H1 (cell line): ENCODE results near the gene COL6A3. TPM values are rescaled to one million over a fixed set of nuclear protein-coding genes. Genes with fewer than 3 reads are reported as not detected.

Experiments used
- CTCF ChIA-PET: fragments of 300-600 bp; sonication (Branson Sonifier 250); formaldehyde crosslinking; loops from one replicate; lab custom pipeline; 2021; ENCODE audit not compliant: partially characterized antibody; lab: Charles Lee
- POLR2A ChIA-PET: fragments of 300-600 bp; sonication (Branson Sonifier 250); formaldehyde crosslinking; loops from one replicate; lab custom pipeline; 2021; ENCODE audit warnings: inconsistent platforms; ENCODE audit not compliant: partially characterized antibody; lab: Charles Lee
- DNase-seq, 2 experiments: peaks; one replicate each; pipeline versions ENCODE4 v3.0.0 to v3.0.0-alpha.2; 2010 to 2022; ENCODE audit warnings: low spot score in 2 of 2, low read depth in 1 of 2, mixed read lengths in 1 of 2
- FAIRE-seq: peaks from 2 replicates; lab custom pipeline; 2011; peaks lifted over from hg19 to GRCh38; lab: Jason Lieb, UNC
- H2AFZ ChIP-seq: 2 replicates; pipeline ENCODE4 v1.8.1; 2012; ENCODE audit warnings: low read length, inconsistent platforms
- H2AK5ac ChIP-seq: 2 replicates; pipeline ENCODE4 v1.6.1; 2013; ENCODE audit warnings: low read depth, low read length
- H2BK120ac ChIP-seq: replicated peaks from 2 replicates; pipeline ENCODE3; 2013; ENCODE audit warnings: low read depth, low read length, inconsistent platforms
- H2BK12ac ChIP-seq: 2 replicates; pipeline ENCODE4 v1.6.1; 2013; ENCODE audit warnings: low read depth, low read length
- H2BK15ac ChIP-seq: 2 replicates; pipeline ENCODE4 v1.6.1; 2013; ENCODE audit warnings: low read length
- H2BK20ac ChIP-seq: 2 replicates; pipeline ENCODE4 v1.6.1; 2013; ENCODE audit warnings: low read length
- H2BK5ac ChIP-seq: 2 replicates; pipeline ENCODE4 v1.6.1; 2013; ENCODE audit warnings: low read depth, low read length
- H3K14ac ChIP-seq: 2 replicates; pipeline ENCODE4 v1.6.1; 2013; ENCODE audit warnings: inconsistent platforms; ENCODE audit not compliant: insufficient read length
- H3K18ac ChIP-seq: 2 replicates; pipeline ENCODE4 v1.6.1; 2013; ENCODE audit warnings: low read length; ENCODE audit errors: extremely low read depth
- H3K23ac ChIP-seq: 2 replicates; pipeline ENCODE4 v1.6.1; 2013; ENCODE audit warnings: inconsistent platforms; ENCODE audit not compliant: insufficient read length
- H3K23me2 ChIP-seq: 2 replicates; pipeline ENCODE4 v1.6.1; 2013; ENCODE audit warnings: low read depth, low read length
- H3K27ac ChIP-seq: 2 replicates; pipeline ENCODE4 v1.6.1; 2011; ENCODE audit warnings: low read depth, low read length, inconsistent platforms
- H3K27me3 ChIP-seq, 4 experiments: replicated peaks in 1 of 4; 1 replicate in 1 of 4; 2 replicates in 3 of 4; pipeline versions ENCODE4 v1.6.1 to v1.8.1; 2011 to 2013; ENCODE audit warnings: low read length in 3 of 4, mild to moderate bottlenecking in 3 of 4, inconsistent platforms in 2 of 4, mixed read lengths in 2 of 4, moderate library complexity in 1 of 4; ENCODE audit not compliant: control insufficient read depth in 3 of 4, insufficient read depth in 3 of 4; ENCODE audit errors: extremely low read depth in 1 of 4
- H3K36me3 ChIP-seq, 4 experiments: 2 replicates each; pipeline versions ENCODE4 v1.6.1 to v1.8.1; 2011 to 2013; ENCODE audit warnings: mild to moderate bottlenecking in 4 of 4, low read length in 3 of 4, moderate library complexity in 2 of 4, control low read depth in 1 of 4, inconsistent platforms in 1 of 4; ENCODE audit not compliant: insufficient read depth in 4 of 4, control insufficient read depth in 2 of 4
- H3K4ac ChIP-seq: replicated peaks from 2 replicates; pipeline ENCODE3; 2013; ENCODE audit warnings: low read length, low read depth, mixed read lengths, inconsistent platforms; ENCODE audit not compliant: insufficient read length
- H3K4me1 ChIP-seq, 4 experiments: replicated peaks in 1 of 4; 1 replicate in 1 of 4; 2 replicates in 3 of 4; pipeline versions ENCODE4 v1.6.1 to v1.8.1; 2011 to 2013; ENCODE audit warnings: low read length in 3 of 4, inconsistent platforms in 2 of 4, mixed read lengths in 1 of 4; ENCODE audit not compliant: insufficient read depth in 4 of 4, control insufficient read depth in 3 of 4
- H3K4me2 ChIP-seq, 2 experiments: 2 replicates each; pipeline versions ENCODE4 v1.6.1 to v1.8.1; 2011 to 2013; ENCODE audit warnings: low read depth in 2 of 2, low read length in 2 of 2, control low read depth in 1 of 2, inconsistent platforms in 1 of 2, mild to moderate bottlenecking in 1 of 2; ENCODE audit not compliant: insufficient read depth in 1 of 2
- H3K4me3 ChIP-seq, 4 experiments: fragments of 200-600, 300-600 bp in 1 of 4; sonication (generic), shearing (Covaris generic), sonication (Bioruptor Twin) in 1 of 4; 2 replicates each; pipeline versions ENCODE4 v1.5.1 to v1.8.1; 2011 to 2016; ENCODE audit warnings: low read length in 4 of 4, low read depth in 3 of 4, control low read depth in 2 of 4, inconsistent platforms in 2 of 4, mild to moderate bottlenecking in 2 of 4, mixed read lengths in 1 of 4, moderate library complexity in 1 of 4; ENCODE audit not compliant: insufficient read depth in 2 of 4; ENCODE audit errors: extremely low read depth in 1 of 4
- H3K56ac ChIP-seq: replicated peaks from 2 replicates; pipeline ENCODE3; 2013; ENCODE audit warnings: low read depth, mild to moderate bottlenecking, mixed read lengths, low read length, inconsistent platforms; ENCODE audit not compliant: insufficient read length
- H3K79me1 ChIP-seq: 2 replicates; pipeline ENCODE4 v1.6.1; 2013; ENCODE audit warnings: low read depth, low read length, control low read depth
- H3K79me2 ChIP-seq, 2 experiments: 2 replicates each; pipeline versions ENCODE4 v1.6.1 to v1.8.1; 2012 to 2013; ENCODE audit warnings: low read length in 2 of 2, mild to moderate bottlenecking in 2 of 2, inconsistent platforms in 1 of 2; ENCODE audit not compliant: insufficient read depth in 2 of 2, control insufficient read depth in 1 of 2
- H3K9ac ChIP-seq, 4 experiments: replicated peaks in 1 of 4; 1 replicate in 1 of 4; 2 replicates in 3 of 4; pipeline versions ENCODE4 v1.6.1 to v1.8.1; 2011 to 2013; ENCODE audit warnings: low read depth in 3 of 4, low read length in 3 of 4, control low read depth in 2 of 4, mild to moderate bottlenecking in 2 of 4, moderate library complexity in 2 of 4, inconsistent platforms in 1 of 4; ENCODE audit errors: extremely low read depth in 1 of 4
- H3K9me3 ChIP-seq, 2 experiments: 2 replicates each; pipeline versions ENCODE4 v1.6.1 to v1.8.1; 2012 to 2013; ENCODE audit warnings: mild to moderate bottlenecking in 2 of 2, moderate library complexity in 2 of 2, control low read depth in 1 of 2, inconsistent platforms in 1 of 2, low read depth in 1 of 2, low read length in 1 of 2, mixed read lengths in 1 of 2; ENCODE audit not compliant: insufficient read depth in 2 of 2
- H4K20me1 ChIP-seq, 2 experiments: replicated peaks in 1 of 2; 2 replicates each; pipeline versions ENCODE3 to v1.8.1; 2011 to 2013; ENCODE audit warnings: inconsistent platforms in 2 of 2, low read length in 2 of 2, mild to moderate bottlenecking in 1 of 2; ENCODE audit not compliant: insufficient read depth in 2 of 2, control insufficient read depth in 1 of 2
- H4K5ac ChIP-seq: 2 replicates; pipeline ENCODE4 v1.6.1; 2013; ENCODE audit warnings: low read length, low read depth, mixed read lengths, inconsistent platforms; ENCODE audit not compliant: insufficient read length
- H4K8ac ChIP-seq: 2 replicates; pipeline ENCODE4 v1.8.0; 2013; ENCODE audit warnings: mild to moderate bottlenecking, moderate library complexity, low read length, inconsistent platforms; ENCODE audit not compliant: insufficient read depth; ENCODE audit errors: extremely low read depth
- H4K91ac ChIP-seq: replicated peaks from 2 replicates; pipeline ENCODE3; 2013; ENCODE audit warnings: low read length, mixed read lengths, inconsistent platforms; ENCODE audit not compliant: insufficient read length
- CBX5 ChIP-seq: fragments of 300-800, 300-1000 bp; sonication (generic); IDR thresholded peaks from 2 replicates; pipeline ENCODE4 v1.7.1; 2016; ENCODE audit warnings: antibody characterized with exemption, low read length, low read depth
- EGR1 ChIP-seq: IDR thresholded peaks from 2 replicates; pipeline ENCODE4 v1.6.1; 2011; ENCODE audit warnings: low read depth, low read length, borderline replicate concordance
- POU5F1 ChIP-seq: IDR thresholded peaks from 2 replicates; pipeline ENCODE4 v1.6.1; 2011; ENCODE audit warnings: low read depth, mild to moderate bottlenecking, low read length, moderate library complexity
- RXRA ChIP-seq: IDR thresholded peaks from 2 replicates; pipeline ENCODE4 v1.6.1; 2011; ENCODE audit warnings: low read depth, mild to moderate bottlenecking, low read length, moderate library complexity; ENCODE audit not compliant: insufficient read depth
- TAF1 ChIP-seq: IDR thresholded peaks from 2 replicates; pipeline ENCODE4 v1.6.1; 2011; ENCODE audit warnings: mild to moderate bottlenecking, low read depth, low read length
- TCF12 ChIP-seq: IDR thresholded peaks from 2 replicates; pipeline ENCODE4 v1.6.1; 2011; ENCODE audit warnings: low read depth, mild to moderate bottlenecking, low read length
- TEAD4 ChIP-seq: IDR thresholded peaks from 2 replicates; pipeline ENCODE4 v1.6.1; 2012; ENCODE audit warnings: low read depth, low read length, inconsistent platforms, mixed read lengths
- YY1 ChIP-seq: IDR thresholded peaks from 2 replicates; pipeline ENCODE4 v1.6.1; 2011; ENCODE audit warnings: low read depth, mild to moderate bottlenecking, low read length
- whole genome bisulfite sequencing, 2 experiments: shearing (Covaris generic) in 1 of 2; methylation state at CpG; one replicate each; pipeline versions ENCODE4 v1.1.6 to v1.1.7; 2013 to 2015; ENCODE audit warnings: low lambda C conversion rate in 2 of 2, mixed read lengths in 2 of 2, inconsistent platforms in 1 of 2, low coverage in 1 of 2, missing lambda C conversion rate in 1 of 2; ENCODE audit not compliant: insufficient replicate concordance in 2 of 2, insufficient coverage in 1 of 2, insufficient read length in 1 of 2; ENCODE audit errors: extremely low coverage in 1 of 2, missing lambda C conversion rate in 1 of 2; 5-methylcytosine and 5-hydroxymethylcytosine counted together
- polyA plus RNA-seq, 7 experiments: library from polyadenylated mRNA; depleted of rRNA in 3 of 7; stranded (reverse) in 5 of 7; unstranded in 2 of 7; fragments of >200 nt in 5 of 7; fragments of 200-250 nt in 2 of 7; gene quantifications; 1 replicate in 5 of 7; 2 replicates in 1 of 7; 4 replicates in 1 of 7; pipeline versions ENCODE4 v1.2.1 to v1.2.3, GENCODE V29; 2011 to 2013; ENCODE audit warnings: missing spikeins in 2 of 7, mixed read lengths in 2 of 7
- total RNA-seq: library from RNA; stranded (reverse); fragmentation: NEBNext Ultra II Directional; extraction: Animal tissue kit (Norgen Biotek cat#: 25700); gene quantifications from 2 replicates; pipeline ENCODE4 v1.2.1, GENCODE V29; 2021

The COL6A3 gene
- total and polyA plus RNA-seq, 2 of the 8 experiments (the other 6 are each of a cell fraction or from before 2014, with no cell fraction given) = 1.2 to 3.4 TPM

- Histone ChIP-seq H4K8ac (no peak overlapping the region), H3K4me2 (no peak overlapping the region), H4K91ac (no peak overlapping the region), H3K23me2 (no peaks in the 10 kb centered on the region), H3K27me3 (no peaks in the 10 kb centered on the region; a peak in 2 of 7 replicates), H4K5ac (no peak overlapping the region), H3K18ac (no peak overlapping the region), H3K9ac (no peak overlapping the region), H2BK12ac (no peak overlapping the region), H3K14ac (no peak overlapping the region), H2BK20ac (no peak overlapping the region), H3K9me3 (no peaks in the 10 kb centered on the region), H3K23ac (no peak overlapping the region), H2BK120ac (no peak overlapping the region), H2AK5ac (no peak overlapping the region), H3K79me2 (no peaks in the 10 kb centered on the region), H3K36me3 (no peaks in the 10 kb centered on the region), H2BK15ac (no peak overlapping the region), H4K20me1 (no peaks in the 10 kb centered on the region), H2BK5ac (no peak overlapping the region), H3K79me1 (no peaks in the 10 kb centered on the region), H3K4me3 (no peak overlapping the region), H3K56ac (no peak overlapping the region), H2AFZ (no peak overlapping the region), H3K4me1 (no peaks in the 10 kb centered on the region; a peak in 1 of 7 replicates), H3K27ac (no peak overlapping the region), H3K4ac (no peak overlapping the region)
- WGBS, 2 experiments = 93% methylated on average over 2 of the region's 2 CpGs; no CpG with 5 or more reads in 1 of the 2 experiments
- FAIRE-seq (no peak), DNase-seq (no peak)
- TF ChIP-seq EGR1 (no peak), CBX5 (no peak), TCF12 (no peak), TAF1 (no peak), TEAD4 (no peak), YY1 (no peak), RXRA (no peak), POU5F1 (no peak)
- POLR2A ChIA-PET = no interaction called here
- CTCF ChIA-PET = interaction anchor here (1.1 to 4.1 kb wide), 4 partner anchors 27 to 148 kb away, joined by 3 to 36 read pairs (median 5); no protein-coding TSS in a partner anchor
Measured at GRCh38 chr2:237423891-237424290, 9.9 kb upstream of the COL6A3 start.
